Activated T-helper 1 cell treated with anti-CD3 and anti-CD28 coated beads, Interleukin-12 subunit alpha, Interleukin-12 subunit beta, Interleukin-2, Interleukin-4 antibody, amounts not matched to agents 30 ng/mL and 10 ng/mL and 1 ng/mL, durations not matched to agents 14 hours and 24 hours and 36 hours (primary cell): Measurements from ENCODE around the gene FCRL6. TPM values are rescaled to one million over a fixed set of nuclear protein-coding genes. Genes with fewer than 3 reads are reported as not detected.

ENCODE experiments used
- DNase-seq: peaks from one replicate; pipeline ENCODE4 v3.0.0; 2021; ENCODE audit warnings: low spot score
- H3K27ac Mint-ChIP-seq: one replicate; pipeline ENCODE4 v1.8.0; 2021; ENCODE audit warnings: mild to moderate bottlenecking, mixed read lengths
- H3K27me3 Mint-ChIP-seq: one replicate; pipeline ENCODE4 v1.8.0; 2022; ENCODE audit warnings: mild to moderate bottlenecking, moderate library complexity, mixed read lengths; ENCODE audit not compliant: insufficient read depth
- H3K36me3 Mint-ChIP-seq: one replicate; pipeline ENCODE4 v1.8.0; 2021; ENCODE audit warnings: low read depth, mixed read lengths
- H3K4me1 Mint-ChIP-seq: one replicate; pipeline ENCODE4 v1.8.0; 2021; ENCODE audit warnings: low read depth, mixed read lengths
- H3K4me3 Mint-ChIP-seq: one replicate; pipeline ENCODE4 v1.8.0; 2021; ENCODE audit warnings: mild to moderate bottlenecking, moderate library complexity, mixed read lengths
- H3K9me3 Mint-ChIP-seq: one replicate; pipeline ENCODE4 v1.8.0; 2021; ENCODE audit warnings: mixed read lengths
- intact Hi-C: fragments of 100-400 bp; cut with micrococcal nuclease; formaldehyde crosslinking; loops from one replicate; pipeline ENCODE4 v1.15.1; 2024
- total RNA-seq: library from RNA; stranded (reverse); gene quantifications from 2 replicates; pipeline ENCODE4 v1.2.3, GENCODE V29; 2022

FCRL6 gene, protein sequence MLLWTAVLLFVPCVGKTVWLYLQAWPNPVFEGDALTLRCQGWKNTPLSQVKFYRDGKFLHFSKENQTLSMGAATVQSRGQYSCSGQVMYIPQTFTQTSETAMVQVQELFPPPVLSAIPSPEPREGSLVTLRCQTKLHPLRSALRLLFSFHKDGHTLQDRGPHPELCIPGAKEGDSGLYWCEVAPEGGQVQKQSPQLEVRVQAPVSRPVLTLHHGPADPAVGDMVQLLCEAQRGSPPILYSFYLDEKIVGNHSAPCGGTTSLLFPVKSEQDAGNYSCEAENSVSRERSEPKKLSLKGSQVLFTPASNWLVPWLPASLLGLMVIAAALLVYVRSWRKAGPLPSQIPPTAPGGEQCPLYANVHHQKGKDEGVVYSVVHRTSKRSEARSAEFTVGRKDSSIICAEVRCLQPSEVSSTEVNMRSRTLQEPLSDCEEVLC
- total RNA-seq: not detected in 2 replicates

- peaks cover 14% of the 10 kb centered on the region for H3K4me1 Mint-ChIP-seq
- H3K27me3 Mint-ChIP-seq: peaks cover 54% of the 10 kb centered on the region
- H3K4me3 Mint-ChIP-seq: no peak within 1 kb of the TSS
- no peaks in the 10 kb centered on the region for H3K36me3 Mint-ChIP-seq
- H3K9me3 Mint-ChIP-seq: no peaks in the 10 kb centered on the region
- H3K27ac Mint-ChIP-seq: no peak within 1 kb of the TSS
- intact Hi-C loops: no loop called here
- DNase-seq: no peak
Measured at GRCh38 chr1:159802111-159802510, at the start of gene FCRL6. TSS of gene FCRL6 (plus strand) at chr1:159802360. CDS start at chr1:159802425, 65 bp downstream.

DNA sequence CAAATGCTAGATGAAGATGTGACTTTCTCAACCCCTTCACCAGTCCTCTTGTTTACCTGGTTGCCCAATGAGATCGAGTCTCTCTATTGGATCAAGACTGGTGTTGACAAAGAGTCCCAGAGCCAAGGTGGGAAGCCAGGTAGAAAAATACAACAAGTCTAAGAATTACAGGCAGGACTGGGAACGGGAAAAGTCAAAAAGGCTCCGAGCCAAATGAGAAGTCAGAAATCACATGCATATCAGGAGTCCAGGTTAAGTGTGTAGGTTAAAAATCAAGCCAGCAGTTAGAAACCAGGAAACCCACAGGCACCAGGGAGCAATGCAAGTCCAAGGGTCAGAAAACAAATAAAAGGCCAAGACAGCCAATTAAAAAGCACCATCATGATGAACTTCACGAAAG, 48.8 kb upstream of the FCRL6 start:
- Mint-ChIP-seq H3K27ac (no peak overlapping the region), H3K4me3 (no peak overlapping the region), H3K36me3 (no peaks in the 10 kb centered on the region), H3K4me1 (no peaks in the 10 kb centered on the region), H3K27me3 (peaks cover 4% of the 10 kb centered on the region), H3K9me3 (no peaks in the 10 kb centered on the region)
- DNase-seq: no peak
- intact Hi-C loops: no loop called here

GRCh38 chr1:159755451-159756007, 46.6 kb upstream of the FCRL6 start:
- no peaks in the 10 kb centered on the region for H3K9me3 Mint-ChIP-seq
- peaks cover 4% of the 10 kb centered on the region for H3K27me3 Mint-ChIP-seq
- no peak overlapping the region for H3K27ac Mint-ChIP-seq
- no peak overlapping the region for H3K4me3 Mint-ChIP-seq
- no peaks in the 10 kb centered on the region for H3K36me3 Mint-ChIP-seq
- intact Hi-C loops: no loop called here
- no peak for DNase-seq
- H3K4me1 Mint-ChIP-seq: no peaks in the 10 kb centered on the region

DNA sequence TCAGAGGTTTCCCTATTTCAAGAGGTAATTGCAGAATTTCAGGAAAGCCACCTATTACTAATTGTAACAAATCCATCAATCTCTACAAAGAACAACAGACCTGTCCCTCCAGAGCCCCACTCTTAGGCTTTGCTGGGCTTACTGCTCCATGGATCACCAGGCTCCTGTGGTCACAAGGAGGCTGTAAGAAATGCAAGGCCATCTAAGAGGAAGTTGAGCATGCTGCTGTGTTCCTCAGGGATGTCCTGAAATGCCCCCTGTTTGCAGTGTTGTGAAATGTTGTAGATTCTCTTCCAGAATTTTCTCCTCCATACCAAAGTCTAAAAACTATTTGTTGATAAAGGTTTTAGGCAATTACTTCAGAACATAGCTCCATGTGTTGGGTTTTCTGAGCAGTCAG, 45.8 kb upstream of the FCRL6 start:
- Mint-ChIP-seq H3K36me3 (no peaks in the 10 kb centered on the region), H3K4me1 (no peaks in the 10 kb centered on the region), H3K4me3 (no peak overlapping the region), H3K27ac (no peak overlapping the region), H3K9me3 (no peaks in the 10 kb centered on the region), H3K27me3 (peaks cover 4% of the 10 kb centered on the region)
- DNase-seq: no peak
- intact Hi-C loops: no loop called here

DNA sequence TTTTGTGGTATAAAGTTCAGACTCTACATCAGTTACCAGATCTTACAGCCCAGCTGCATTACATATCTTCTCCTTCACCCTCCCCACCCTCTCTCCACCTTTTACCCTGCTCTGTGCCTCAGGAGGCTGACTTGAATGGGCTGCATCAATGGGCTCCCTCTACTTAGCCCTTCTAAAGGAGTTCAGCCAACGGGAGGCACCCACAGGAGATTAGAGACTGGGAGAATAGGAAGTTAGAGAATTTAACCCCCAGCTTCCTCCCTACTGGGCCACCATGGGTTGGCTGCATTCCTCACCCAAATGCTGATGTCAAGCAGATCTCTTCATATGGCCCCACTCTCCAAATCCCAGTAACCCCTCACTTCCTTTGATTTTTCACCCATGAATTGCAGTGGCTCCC, 38.5 kb upstream of the FCRL6 start:
- H3K9me3 Mint-ChIP-seq: no peaks in the 10 kb centered on the region

DNA sequence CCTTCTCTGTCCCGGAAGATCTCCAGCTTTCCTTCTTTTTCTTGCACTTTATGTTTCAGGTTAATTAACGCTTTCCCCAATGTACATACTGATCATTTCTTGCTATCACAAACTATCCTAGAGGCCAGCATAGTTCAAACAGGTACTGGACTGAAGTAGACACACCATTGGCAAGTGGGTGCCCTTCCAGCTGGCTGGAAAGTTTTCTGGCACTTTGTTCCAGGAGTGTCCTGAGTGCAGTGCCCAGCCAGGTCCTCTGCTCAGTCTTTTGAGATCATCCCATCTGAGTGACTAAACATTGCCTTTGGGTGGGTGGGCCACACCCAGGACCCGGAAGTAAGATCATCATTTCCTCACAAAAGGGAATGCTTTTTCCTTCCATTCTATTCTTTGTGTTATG, 36.4 kb upstream of the FCRL6 start:
- no peaks in the 10 kb centered on the region for H3K9me3 Mint-ChIP-seq
- intact Hi-C loops: no loop called here
- no peaks in the 10 kb centered on the region for H3K4me1 Mint-ChIP-seq
- H3K27ac Mint-ChIP-seq: no peak overlapping the region
- no peaks in the 10 kb centered on the region for H3K36me3 Mint-ChIP-seq
- no peak overlapping the region for H3K4me3 Mint-ChIP-seq
- peaks cover 5% of the 10 kb centered on the region for H3K27me3 Mint-ChIP-seq
- DNase-seq: no peak

More for the DNA sequence above, 38.5 kb upstream of the FCRL6 start:
- Mint-ChIP-seq H3K4me3 (no peak overlapping the region), H3K27ac (no peak overlapping the region), H3K36me3 (no peaks in the 10 kb centered on the region), H3K27me3 (peaks cover 5% of the 10 kb centered on the region), H3K4me1 (no peaks in the 10 kb centered on the region)
- DNase-seq: no peak
- intact Hi-C loops: no loop called here

- intact Hi-C loops: no loop called here
- Mint-ChIP-seq H3K27ac (no peak overlapping the region), H3K4me1 (no peaks in the 10 kb centered on the region), H3K4me3 (no peak overlapping the region), H3K27me3 (peaks cover 22% of the 10 kb centered on the region), H3K36me3 (no peaks in the 10 kb centered on the region), H3K9me3 (no peaks in the 10 kb centered on the region)
- no peak for DNase-seq
Measured at GRCh38 chr1:159771127-159771895, 30.8 kb upstream of the FCRL6 start.

GRCh38 chr1:159774465-159774864, 27.7 kb upstream of the FCRL6 start:
- H3K4me3 Mint-ChIP-seq: no peak overlapping the region
- intact Hi-C loops: no loop called here
- peaks cover 28% of the 10 kb centered on the region for H3K27me3 Mint-ChIP-seq
- no peak overlapping the region for H3K27ac Mint-ChIP-seq
- no peaks in the 10 kb centered on the region for H3K36me3 Mint-ChIP-seq
- no peak for DNase-seq
- no peaks in the 10 kb centered on the region for H3K9me3 Mint-ChIP-seq
- H3K4me1 Mint-ChIP-seq: no peaks in the 10 kb centered on the region

DNA sequence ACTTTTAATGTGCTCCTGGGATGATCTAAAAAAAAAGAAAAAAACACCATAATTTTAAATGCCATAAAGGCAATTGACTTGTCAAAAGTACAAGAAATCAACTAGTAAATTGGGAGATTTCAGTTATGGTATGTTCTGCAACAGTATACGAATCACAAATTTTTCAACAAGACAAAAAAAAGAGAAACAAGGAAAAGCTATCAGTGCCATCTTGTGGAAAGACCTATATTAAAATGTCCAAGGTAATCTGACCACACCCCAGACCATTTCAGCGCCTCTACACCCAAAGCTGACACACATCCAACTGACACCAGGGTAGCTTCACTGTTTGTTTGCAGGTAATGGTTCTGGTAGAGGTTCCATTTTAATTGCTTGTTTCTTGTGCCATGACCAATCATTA, 26.4 kb upstream of the FCRL6 start:
- Mint-ChIP-seq H3K36me3 (no peaks in the 10 kb centered on the region), H3K27ac (no peak overlapping the region), H3K9me3 (no peaks in the 10 kb centered on the region), H3K4me3 (no peak overlapping the region), H3K4me1 (no peaks in the 10 kb centered on the region), H3K27me3 (peaks cover 28% of the 10 kb centered on the region)
- DNase-seq: no peak
- intact Hi-C loops: no loop called here

GRCh38 chr1:159778266-159778665, 23.9 kb upstream of the FCRL6 start:
- DNase-seq: no peak
- Mint-ChIP-seq H3K36me3 (peaks cover 1% of the 10 kb centered on the region), H3K4me1 (peaks cover 7% of the 10 kb centered on the region), H3K27ac (no peak overlapping the region), H3K9me3 (no peaks in the 10 kb centered on the region), H3K27me3 (peaks cover 22% of the 10 kb centered on the region), H3K4me3 (no peak overlapping the region)
- intact Hi-C loops: no loop called here

DNA sequence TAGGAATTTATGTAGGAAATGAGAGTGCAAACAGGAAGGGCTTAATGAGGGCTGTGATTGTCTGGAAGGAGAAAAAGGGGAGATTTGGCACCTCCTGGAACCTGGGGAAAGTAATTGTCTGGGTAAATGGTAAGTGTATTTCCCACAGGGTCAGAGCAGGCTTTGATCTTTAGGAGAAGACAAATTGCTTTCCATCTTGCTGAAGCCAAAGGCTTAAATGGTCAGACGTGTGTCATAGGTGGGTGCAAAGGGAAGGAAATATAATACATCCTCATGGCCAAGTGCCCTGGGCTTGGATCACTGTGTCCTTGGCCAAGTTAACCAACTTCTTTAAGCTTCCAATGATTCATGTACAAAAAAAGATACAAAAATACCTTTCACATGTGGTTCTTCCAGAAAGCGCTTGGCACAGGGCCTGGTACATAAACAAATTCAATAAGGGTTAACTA, 22.7 kb upstream of the FCRL6 start:
- Mint-ChIP-seq H3K27ac (no peak overlapping the region), H3K27me3 (peaks cover 15% of the 10 kb centered on the region)

GRCh38 chr1:159780583-159781582, 21.3 kb upstream of the FCRL6 start, which contains the start of gene DUSP23:
TSS of gene DUSP23 (plus strand) at chr1:159780962. CDS start at chr1:159781101, 139 bp downstream.
- intact Hi-C loops: loop anchor here (1.0 to 10.0 kb wide), 10 partner anchors 17 to 704 kb away; partner anchors contain the start of genes AIM2, DCAF8, IGSF8 and PIGM
- Mint-ChIP-seq H3K36me3 (peaks cover 1% of the 10 kb centered on the region), H3K4me1 (peaks cover 7% of the 10 kb centered on the region)

More for the DNA sequence above, 22.7 kb upstream of the FCRL6 start:
- DNase-seq: no peak
- peaks cover 1% of the 10 kb centered on the region for H3K36me3 Mint-ChIP-seq
- peak overlapping the region; percentile 82 for H3K4me3 Mint-ChIP-seq
- intact Hi-C loops: no loop called here
- H3K4me1 Mint-ChIP-seq: peaks cover 7% of the 10 kb centered on the region
- H3K9me3 Mint-ChIP-seq: no peaks in the 10 kb centered on the region

More at GRCh38 chr1:159780583-159781582, 21.3 kb upstream of the FCRL6 start, which contains the start of gene DUSP23:
- Mint-ChIP-seq H3K27me3 (peaks cover 9% of the 10 kb centered on the region), H3K27ac (peak within 1 kb of the TSS; percentile 63), H3K9me3 (no peaks in the 10 kb centered on the region), H3K4me3 (peak within 1 kb of the TSS; percentile 82)
- peak; percentile 94 for DNase-seq
